ENCODE data around the gene FGGY.

DNA sequence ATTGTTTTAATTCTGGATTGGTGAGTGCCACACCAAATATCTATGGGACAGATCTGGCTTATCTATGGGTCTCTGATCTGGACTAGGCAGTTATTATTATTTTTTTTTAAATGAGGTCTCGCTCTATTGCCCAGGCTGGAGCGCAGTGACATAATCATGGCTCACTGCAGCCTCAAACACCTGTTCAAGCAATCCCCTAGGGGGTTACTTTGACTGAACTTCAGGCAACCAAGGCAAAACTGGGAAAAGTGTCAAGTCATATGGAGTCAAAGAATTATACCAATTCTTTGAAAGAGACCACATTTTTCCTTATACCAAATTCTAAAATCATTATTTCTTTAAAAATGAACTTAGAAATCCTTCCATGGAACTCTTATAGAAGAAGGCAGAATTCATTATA is 388.8 kb downstream of the FGGY start:
- TF ChIP-seq, protein P1, sequence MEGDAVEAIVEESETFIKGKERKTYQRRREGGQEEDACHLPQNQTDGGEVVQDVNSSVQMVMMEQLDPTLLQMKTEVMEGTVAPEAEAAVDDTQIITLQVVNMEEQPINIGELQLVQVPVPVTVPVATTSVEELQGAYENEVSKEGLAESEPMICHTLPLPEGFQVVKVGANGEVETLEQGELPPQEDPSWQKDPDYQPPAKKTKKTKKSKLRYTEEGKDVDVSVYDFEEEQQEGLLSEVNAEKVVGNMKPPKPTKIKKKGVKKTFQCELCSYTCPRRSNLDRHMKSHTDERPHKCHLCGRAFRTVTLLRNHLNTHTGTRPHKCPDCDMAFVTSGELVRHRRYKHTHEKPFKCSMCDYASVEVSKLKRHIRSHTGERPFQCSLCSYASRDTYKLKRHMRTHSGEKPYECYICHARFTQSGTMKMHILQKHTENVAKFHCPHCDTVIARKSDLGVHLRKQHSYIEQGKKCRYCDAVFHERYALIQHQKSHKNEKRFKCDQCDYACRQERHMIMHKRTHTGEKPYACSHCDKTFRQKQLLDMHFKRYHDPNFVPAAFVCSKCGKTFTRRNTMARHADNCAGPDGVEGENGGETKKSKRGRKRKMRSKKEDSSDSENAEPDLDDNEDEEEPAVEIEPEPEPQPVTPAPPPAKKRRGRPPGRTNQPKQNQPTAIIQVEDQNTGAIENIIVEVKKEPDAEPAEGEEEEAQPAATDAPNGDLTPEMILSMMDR (conservative IDR thresholded peaks at IDR 0.05) = no peak
- TF ChIP-seq EZH2 (IDR thresholded peaks at IDR 0.05; ENCODE audit: low read depth) = no peak
